HEK293 (cell line): ENCODE measurements around the gene DRC7.

Source experiments
- CTCF ChIA-PET: fragments of 350-600 bp; formaldehyde crosslinking; extraction: SDS; loops from one replicate; lab custom pipeline; 2021; ENCODE audit warnings: antibody characterized with exemption; lab: Yijun Ruan, JAX
- POLR2A ChIA-PET: fragments of 300-600 bp; formaldehyde crosslinking; extraction: SDS; loops from one replicate; lab custom pipeline; 2020; ENCODE audit warnings: antibody characterized with exemption, inconsistent platforms; lab: Yijun Ruan, JAX
- H3K27ac ChIP-seq: fragments of 200-500 bp; sonication (Bioruptor generic); 2 replicates; pipeline ENCODE4 v1.5.1; 2014; ENCODE audit warnings: low read depth, low read length, control low read depth, inconsistent platforms; ENCODE audit errors: extremely low read depth
- H3K36me3 ChIP-seq, 2 experiments: fragments of 200-500 bp in 1 of 2; sonication (Bioruptor generic) in 1 of 2; 1 replicate in 1 of 2; 2 replicates in 1 of 2; pipeline ENCODE4 v1.5.1; 2014 to 2017; ENCODE audit warnings: inconsistent platforms in 2 of 2, low read length in 2 of 2; ENCODE audit not compliant: control insufficient read depth in 2 of 2, insufficient read depth in 1 of 2
- H3K4me1 ChIP-seq: fragments of 200-500 bp; sonication (Bioruptor generic); 2 replicates; pipeline ENCODE4 v1.5.1; 2014; ENCODE audit warnings: mild to moderate bottlenecking, low read length, inconsistent platforms; ENCODE audit not compliant: control insufficient read depth, insufficient read depth
- H3K4me3 ChIP-seq: 2 replicates; pipeline ENCODE4 v1.5.1; 2011; ENCODE audit warnings: low read depth, mild to moderate bottlenecking, control low read depth, low read length, moderate library complexity
- H3K9me3 ChIP-seq: fragments of 200-500 bp; sonication (Bioruptor generic); 2 replicates; pipeline ENCODE4 v1.5.1; 2014; ENCODE audit warnings: low read depth, low read length, inconsistent platforms; ENCODE audit not compliant: control insufficient read depth, insufficient read depth
- EGR2 ChIP-seq: fragments of 450-650 bp; formaldehyde crosslinking; IDR thresholded peaks from 2 replicates; pipeline ENCODE4 v1.5.1; 2016; ENCODE audit warnings: low read depth, missing biosample characterization, missing genetic modification characterization
- HOXD13 ChIP-seq: sonication (generic); formaldehyde crosslinking; IDR thresholded peaks from 2 replicates; pipeline ENCODE4 v1.8.0; 2022; ENCODE audit warnings: missing genetic modification reagents, borderline replicate concordance
- MZF1 ChIP-seq: fragments of 450-650 bp; formaldehyde crosslinking; IDR thresholded peaks from 2 replicates; pipeline ENCODE4 v1.5.1; 2017; ENCODE audit warnings: missing biosample characterization, missing genetic modification characterization, borderline replicate concordance
- SALL2 ChIP-seq: fragments of 450-650 bp; formaldehyde crosslinking; IDR thresholded peaks from 2 replicates; pipeline ENCODE4 v1.5.0; 2017; ENCODE audit warnings: missing biosample characterization, mild to moderate bottlenecking, missing genetic modification characterization, borderline replicate concordance
- SCRT2 ChIP-seq: fragments of 450-650 bp; formaldehyde crosslinking; IDR thresholded peaks from 2 replicates; pipeline ENCODE4 v1.5.1; 2016; ENCODE audit warnings: missing biosample characterization, missing genetic modification characterization
- WT1 ChIP-seq: fragments of 450-650 bp; formaldehyde crosslinking; IDR thresholded peaks from 2 replicates; pipeline ENCODE4 v1.5.1; 2016; ENCODE audit warnings: missing biosample characterization, missing genetic modification characterization
- YY1 ChIP-seq: fragments of 450-650 bp; formaldehyde crosslinking; IDR thresholded peaks from 2 replicates; pipeline ENCODE4 v1.5.1; 2018; ENCODE audit warnings: missing biosample characterization, missing genetic modification characterization
- ZBTB21 ChIP-seq: fragments of 450-650 bp; formaldehyde crosslinking; IDR thresholded peaks from 2 replicates; pipeline ENCODE4 v1.5.1; 2017; ENCODE audit warnings: missing biosample characterization, missing genetic modification characterization
- ZFHX2 ChIP-seq: fragments of 450-650 bp; formaldehyde crosslinking; conservative IDR thresholded peaks from 2 replicates; pipeline ENCODE4 v1.5.1; 2016; ENCODE audit warnings: missing biosample characterization, missing genetic modification characterization
- ZNF112 ChIP-seq: fragments of 450-650 bp; formaldehyde crosslinking; IDR thresholded peaks from 2 replicates; pipeline ENCODE4 v1.5.0; 2017; ENCODE audit warnings: missing biosample characterization, missing genetic modification characterization
- ZNF302 ChIP-seq: fragments of 450-650 bp; formaldehyde crosslinking; IDR thresholded peaks from 2 replicates; pipeline ENCODE4 v1.5.1; 2016; ENCODE audit warnings: missing biosample characterization, missing genetic modification characterization, low read depth
- ZNF366 ChIP-seq: fragments of 450-650 bp; formaldehyde crosslinking; conservative IDR thresholded peaks from 2 replicates; pipeline ENCODE4 v1.5.1; 2016; ENCODE audit warnings: missing biosample characterization, missing genetic modification characterization
- ZNF514 ChIP-seq: fragments of 450-650 bp; formaldehyde crosslinking; IDR thresholded peaks from 2 replicates; pipeline ENCODE4 v1.5.1; 2016; ENCODE audit warnings: missing biosample characterization, missing genetic modification characterization
- ZNF521 ChIP-seq: fragments of 450-650 bp; formaldehyde crosslinking; IDR thresholded peaks from 2 replicates; pipeline ENCODE4 v1.5.1; 2017; ENCODE audit warnings: missing biosample characterization, mild to moderate bottlenecking, missing genetic modification characterization
- ZNF561 ChIP-seq: fragments of 450-650 bp; IDR thresholded peaks from 2 replicates; pipeline ENCODE4 v1.5.1; 2018; ENCODE audit warnings: missing biosample characterization, missing genetic modification characterization, borderline replicate concordance
- ZNF623 ChIP-seq: fragments of 450-650 bp; formaldehyde crosslinking; IDR thresholded peaks from 2 replicates; pipeline ENCODE4 v1.5.1; 2016; ENCODE audit warnings: missing biosample characterization, missing genetic modification characterization
- ZNF768 ChIP-seq: fragments of 450-650 bp; formaldehyde crosslinking; IDR thresholded peaks from 2 replicates; pipeline ENCODE4 v1.5.1; 2018; ENCODE audit warnings: missing biosample characterization, mild to moderate bottlenecking, missing genetic modification characterization
- ZSCAN30 ChIP-seq: fragments of 450-650 bp; IDR thresholded peaks from 2 replicates; pipeline ENCODE4 v1.5.1; 2018; ENCODE audit warnings: missing biosample characterization, mild to moderate bottlenecking, missing genetic modification characterization, moderate library complexity
- TF ChIP-seq, protein P1 (sequence below): fragments of 450-650 bp; IDR thresholded peaks from 2 replicates; pipeline ENCODE4 v1.5.1; 2018; ENCODE audit warnings: missing biosample characterization, missing genetic modification characterization
- TF ChIP-seq, protein P2 (sequence below): fragments of 450-650 bp; formaldehyde crosslinking; IDR thresholded peaks from 2 replicates; pipeline ENCODE4 v1.5.1; 2017; ENCODE audit warnings: missing biosample characterization, missing genetic modification characterization
- TF ChIP-seq, protein P3 (sequence below): fragments of 450-650 bp; formaldehyde crosslinking; IDR thresholded peaks from 2 replicates; pipeline ENCODE4 v1.5.1; 2016; ENCODE audit warnings: missing biosample characterization, missing genetic modification characterization
- TF ChIP-seq, protein P4 (sequence below): fragments of 450-650 bp; formaldehyde crosslinking; IDR thresholded peaks from 2 replicates; pipeline ENCODE4 v1.5.1; 2016; ENCODE audit warnings: missing biosample characterization, missing genetic modification characterization

DRC7 gene

DNA sequence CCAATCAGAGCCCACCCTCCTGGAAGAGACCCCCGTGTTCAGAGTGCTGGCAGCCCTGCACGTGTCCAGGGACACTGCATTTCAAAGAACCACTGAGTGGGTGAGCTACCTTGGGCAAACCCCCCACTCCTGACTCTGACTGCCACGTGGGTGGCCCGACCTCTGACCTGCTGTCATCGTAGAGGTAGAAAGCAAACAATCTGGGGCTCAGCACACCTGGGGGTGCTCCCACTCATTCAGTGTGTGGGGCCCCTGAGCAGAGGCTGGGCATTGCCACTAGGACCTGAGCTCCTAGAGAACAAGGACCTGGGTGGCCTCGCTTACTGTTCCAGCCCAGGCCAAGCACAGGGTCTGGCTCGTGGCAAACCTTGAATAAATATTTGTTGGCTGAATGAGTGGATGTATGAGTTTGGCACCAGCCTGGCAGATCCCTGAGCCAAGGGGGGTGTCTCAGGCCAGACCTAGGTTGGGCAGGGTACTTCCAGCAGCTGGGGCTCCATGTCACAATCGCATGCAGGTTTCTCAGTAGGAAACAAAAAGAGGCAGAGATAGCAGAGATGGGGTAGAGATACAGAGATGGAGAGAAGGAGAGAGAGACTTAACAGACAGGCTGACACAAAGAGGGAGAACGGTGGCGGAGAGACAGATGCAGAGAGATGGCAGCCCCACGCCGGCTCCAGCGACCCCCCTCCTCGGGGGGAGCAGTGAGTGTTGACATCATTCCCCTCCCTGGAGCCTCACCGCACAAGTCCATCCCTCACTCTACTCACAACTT is 5.4 kb upstream of the DRC7 start:
- H3K4me1 ChIP-seq = no peaks in the 10 kb centered on the region
- H3K27ac ChIP-seq = no peak overlapping the region
- POLR2A ChIA-PET = no interaction called here
- CTCF ChIA-PET = interaction anchor here (0.5 to 0.6 kb wide), 2 partner anchors 8 to 40 kb away, joined by 3 read pairs; no protein-coding TSS in a partner anchor
- H3K4me3 ChIP-seq = no peak overlapping the region
- H3K9me3 ChIP-seq = no peaks in the 10 kb centered on the region
- H3K36me3 ChIP-seq = no peaks in the 10 kb centered on the region
- no peak for TF ChIP-seq ZNF302 (tag by site-specific recombination)
- no peak for TF ChIP-seq WT1 (tag by site-specific recombination)
- peak; percentile 94 for TF ChIP-seq EGR2 (tag by site-specific recombination)
- TF ChIP-seq ZNF521 (tag by site-specific recombination) = no peak
- TF ChIP-seq, protein P1, sequence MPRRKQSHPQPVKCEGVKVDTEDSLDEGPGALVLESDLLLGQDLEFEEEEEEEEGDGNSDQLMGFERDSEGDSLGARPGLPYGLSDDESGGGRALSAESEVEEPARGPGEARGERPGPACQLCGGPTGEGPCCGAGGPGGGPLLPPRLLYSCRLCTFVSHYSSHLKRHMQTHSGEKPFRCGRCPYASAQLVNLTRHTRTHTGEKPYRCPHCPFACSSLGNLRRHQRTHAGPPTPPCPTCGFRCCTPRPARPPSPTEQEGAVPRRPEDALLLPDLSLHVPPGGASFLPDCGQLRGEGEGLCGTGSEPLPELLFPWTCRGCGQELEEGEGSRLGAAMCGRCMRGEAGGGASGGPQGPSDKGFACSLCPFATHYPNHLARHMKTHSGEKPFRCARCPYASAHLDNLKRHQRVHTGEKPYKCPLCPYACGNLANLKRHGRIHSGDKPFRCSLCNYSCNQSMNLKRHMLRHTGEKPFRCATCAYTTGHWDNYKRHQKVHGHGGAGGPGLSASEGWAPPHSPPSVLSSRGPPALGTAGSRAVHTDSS (tag by site-specific recombination) = no peak
- no peak for TF ChIP-seq ZBTB21
- no peak for TF ChIP-seq HOXD13
- TF ChIP-seq, protein P2, sequence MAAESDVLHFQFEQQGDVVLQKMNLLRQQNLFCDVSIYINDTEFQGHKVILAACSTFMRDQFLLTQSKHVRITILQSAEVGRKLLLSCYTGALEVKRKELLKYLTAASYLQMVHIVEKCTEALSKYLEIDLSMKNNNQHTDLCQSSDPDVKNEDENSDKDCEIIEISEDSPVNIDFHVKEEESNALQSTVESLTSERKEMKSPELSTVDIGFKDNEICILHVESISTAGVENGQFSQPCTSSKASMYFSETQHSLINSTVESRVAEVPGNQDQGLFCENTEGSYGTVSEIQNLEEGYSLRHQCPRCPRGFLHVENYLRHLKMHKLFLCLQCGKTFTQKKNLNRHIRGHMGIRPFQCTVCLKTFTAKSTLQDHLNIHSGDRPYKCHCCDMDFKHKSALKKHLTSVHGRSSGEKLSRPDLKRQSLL (tag by site-specific recombination) = no peak
- peak; percentile 94 for TF ChIP-seq ZFHX2 (tag by site-specific recombination)
- TF ChIP-seq ZNF112 (tag by site-specific recombination) = no peak
- TF ChIP-seq SCRT2 (tag by site-specific recombination) = no peak
- TF ChIP-seq, all 188 proteins: peak for 2

DNA sequence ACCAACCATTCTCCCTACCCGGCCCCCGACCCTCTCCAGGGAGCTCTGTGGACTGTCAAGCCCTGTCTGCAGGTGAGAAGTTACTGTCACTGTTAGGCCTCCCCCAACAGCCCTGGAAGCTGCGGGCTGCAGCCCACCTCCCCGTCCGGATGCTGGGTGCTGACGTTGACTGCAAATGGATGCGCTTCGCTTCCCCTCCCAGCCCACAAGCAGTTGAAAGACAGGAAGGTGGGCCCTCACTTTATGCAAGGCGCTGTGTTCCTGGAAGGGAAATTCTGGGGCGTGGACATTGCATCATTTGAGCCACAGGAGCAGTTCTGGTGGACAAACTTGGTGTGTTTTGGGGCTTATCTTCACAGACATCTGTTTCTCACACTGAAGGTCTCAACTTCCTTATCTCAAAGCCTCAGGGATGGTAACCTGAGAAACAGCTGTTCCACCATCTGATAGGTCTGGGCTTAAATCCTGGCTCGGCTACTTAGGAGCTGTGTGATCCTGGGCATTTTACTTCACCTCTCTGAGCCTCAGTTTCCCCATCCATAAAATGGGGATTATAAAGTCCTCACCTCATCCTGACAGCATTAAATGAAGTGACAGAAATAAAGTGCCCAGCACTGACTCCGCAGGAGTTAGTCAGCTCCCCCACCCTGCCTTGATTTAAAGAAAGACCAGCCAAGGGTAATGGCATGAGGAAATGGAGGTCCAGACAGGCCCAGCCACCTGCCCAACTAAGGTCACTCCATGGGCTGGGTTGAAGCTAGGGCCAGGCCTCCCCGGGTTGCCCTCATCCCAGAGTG is 4.6 kb upstream of the DRC7 start:
- CTCF ChIA-PET = no interaction called here
- no peaks in the 10 kb centered on the region for H3K4me1 ChIP-seq
- TF ChIP-seq ZNF768 (tag by site-specific recombination) (peak; percentile 41; the same call in 1 of the 2 replicates), YY1 (tag by site-specific recombination) (no peak)
- no peaks in the 10 kb centered on the region for H3K36me3 ChIP-seq
- H3K4me3 ChIP-seq = no peak overlapping the region
- POLR2A ChIA-PET = no interaction called here
- H3K9me3 ChIP-seq = no peaks in the 10 kb centered on the region
- H3K27ac ChIP-seq = no peak overlapping the region

DNA sequence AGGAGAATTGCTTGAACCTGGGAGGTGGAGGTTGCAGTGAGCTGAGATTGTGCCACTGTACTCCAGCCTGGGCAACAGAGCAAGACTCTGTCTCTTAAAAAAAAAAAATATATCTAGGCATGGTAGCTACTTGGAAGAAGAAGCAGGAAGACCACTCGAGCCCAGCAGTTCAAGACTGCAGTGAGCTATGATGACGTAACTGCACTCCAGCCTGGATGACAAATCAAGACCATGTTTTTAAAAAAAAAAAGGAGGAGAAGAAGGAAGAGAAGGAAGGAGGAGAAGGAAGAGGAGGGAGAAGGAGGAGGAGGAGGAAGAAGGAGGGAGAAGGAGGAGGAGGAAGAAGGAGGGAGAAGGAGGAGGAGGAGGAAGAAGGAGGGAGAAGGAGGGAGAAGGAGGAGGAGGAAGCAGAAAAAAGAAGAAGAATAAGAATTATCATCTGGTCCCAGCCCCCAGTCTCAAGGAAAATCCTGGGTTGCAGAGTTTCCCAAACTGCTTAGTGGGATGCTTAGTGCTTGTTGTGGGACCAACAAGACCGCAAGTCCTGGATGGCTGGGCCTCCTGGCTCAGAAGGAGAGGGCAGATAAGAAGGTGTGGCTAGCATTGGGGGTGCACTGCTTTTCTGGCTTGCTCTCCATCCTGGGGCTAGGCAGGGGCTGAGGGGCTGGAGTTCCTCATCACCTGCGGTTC is 3.7 kb upstream of the DRC7 start:
- H3K36me3 ChIP-seq = no peaks in the 10 kb centered on the region
- POLR2A ChIA-PET = no interaction called here
- CTCF ChIA-PET = interaction anchor here (0.6 kb wide), 1 partner anchor 99 kb away, joined by 3 read pairs; no protein-coding TSS in a partner anchor
- TF ChIP-seq MZF1 (tag by site-specific recombination) (no peak), ZNF623 (tag by site-specific recombination) (no peak), ZSCAN30 (tag by site-specific recombination) (no peak), ZNF514 (no peak), SALL2 (no peak), ZNF366 (tag by site-specific recombination) (peak; percentile 35; the same call in 1 of the 2 replicates), ZNF561 (tag by site-specific recombination) (no peak)
- TF ChIP-seq, protein P3, sequence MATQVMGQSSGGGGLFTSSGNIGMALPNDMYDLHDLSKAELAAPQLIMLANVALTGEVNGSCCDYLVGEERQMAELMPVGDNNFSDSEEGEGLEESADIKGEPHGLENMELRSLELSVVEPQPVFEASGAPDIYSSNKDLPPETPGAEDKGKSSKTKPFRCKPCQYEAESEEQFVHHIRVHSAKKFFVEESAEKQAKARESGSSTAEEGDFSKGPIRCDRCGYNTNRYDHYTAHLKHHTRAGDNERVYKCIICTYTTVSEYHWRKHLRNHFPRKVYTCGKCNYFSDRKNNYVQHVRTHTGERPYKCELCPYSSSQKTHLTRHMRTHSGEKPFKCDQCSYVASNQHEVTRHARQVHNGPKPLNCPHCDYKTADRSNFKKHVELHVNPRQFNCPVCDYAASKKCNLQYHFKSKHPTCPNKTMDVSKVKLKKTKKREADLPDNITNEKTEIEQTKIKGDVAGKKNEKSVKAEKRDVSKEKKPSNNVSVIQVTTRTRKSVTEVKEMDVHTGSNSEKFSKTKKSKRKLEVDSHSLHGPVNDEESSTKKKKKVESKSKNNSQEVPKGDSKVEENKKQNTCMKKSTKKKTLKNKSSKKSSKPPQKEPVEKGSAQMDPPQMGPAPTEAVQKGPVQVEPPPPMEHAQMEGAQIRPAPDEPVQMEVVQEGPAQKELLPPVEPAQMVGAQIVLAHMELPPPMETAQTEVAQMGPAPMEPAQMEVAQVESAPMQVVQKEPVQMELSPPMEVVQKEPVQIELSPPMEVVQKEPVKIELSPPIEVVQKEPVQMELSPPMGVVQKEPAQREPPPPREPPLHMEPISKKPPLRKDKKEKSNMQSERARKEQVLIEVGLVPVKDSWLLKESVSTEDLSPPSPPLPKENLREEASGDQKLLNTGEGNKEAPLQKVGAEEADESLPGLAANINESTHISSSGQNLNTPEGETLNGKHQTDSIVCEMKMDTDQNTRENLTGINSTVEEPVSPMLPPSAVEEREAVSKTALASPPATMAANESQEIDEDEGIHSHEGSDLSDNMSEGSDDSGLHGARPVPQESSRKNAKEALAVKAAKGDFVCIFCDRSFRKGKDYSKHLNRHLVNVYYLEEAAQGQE (tag by site-specific recombination) = no peak
- TF ChIP-seq, protein P4, sequence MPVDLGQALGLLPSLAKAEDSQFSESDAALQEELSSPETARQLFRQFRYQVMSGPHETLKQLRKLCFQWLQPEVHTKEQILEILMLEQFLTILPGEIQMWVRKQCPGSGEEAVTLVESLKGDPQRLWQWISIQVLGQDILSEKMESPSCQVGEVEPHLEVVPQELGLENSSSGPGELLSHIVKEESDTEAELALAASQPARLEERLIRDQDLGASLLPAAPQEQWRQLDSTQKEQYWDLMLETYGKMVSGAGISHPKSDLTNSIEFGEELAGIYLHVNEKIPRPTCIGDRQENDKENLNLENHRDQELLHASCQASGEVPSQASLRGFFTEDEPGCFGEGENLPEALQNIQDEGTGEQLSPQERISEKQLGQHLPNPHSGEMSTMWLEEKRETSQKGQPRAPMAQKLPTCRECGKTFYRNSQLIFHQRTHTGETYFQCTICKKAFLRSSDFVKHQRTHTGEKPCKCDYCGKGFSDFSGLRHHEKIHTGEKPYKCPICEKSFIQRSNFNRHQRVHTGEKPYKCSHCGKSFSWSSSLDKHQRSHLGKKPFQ (tag by site-specific recombination) = no peak

More for the DNA sequence above, 3.7 kb upstream of the DRC7 start:
- no peak overlapping the region for H3K4me3 ChIP-seq
- H3K4me1 ChIP-seq = no peaks in the 10 kb centered on the region
- H3K27ac ChIP-seq = no peak overlapping the region
- H3K9me3 ChIP-seq = no peaks in the 10 kb centered on the region
